ENCODE results near the gene ADAD2. TPM values are rescaled to one million over a fixed set of nuclear protein-coding genes. Genes with fewer than 3 reads are reported as not detected.
A peak's percentile ranks its signal among the peaks of the same experiment; 100 is the strongest.

Gene ADAD2
- total and polyA plus RNA-seq, 10 of the 15 experiments (the other 5 are each of a cell fraction or from before 2014, with no cell fraction given): 0.44 to 0.68 (median 0.51) TPM; not detected in 7

DNA sequence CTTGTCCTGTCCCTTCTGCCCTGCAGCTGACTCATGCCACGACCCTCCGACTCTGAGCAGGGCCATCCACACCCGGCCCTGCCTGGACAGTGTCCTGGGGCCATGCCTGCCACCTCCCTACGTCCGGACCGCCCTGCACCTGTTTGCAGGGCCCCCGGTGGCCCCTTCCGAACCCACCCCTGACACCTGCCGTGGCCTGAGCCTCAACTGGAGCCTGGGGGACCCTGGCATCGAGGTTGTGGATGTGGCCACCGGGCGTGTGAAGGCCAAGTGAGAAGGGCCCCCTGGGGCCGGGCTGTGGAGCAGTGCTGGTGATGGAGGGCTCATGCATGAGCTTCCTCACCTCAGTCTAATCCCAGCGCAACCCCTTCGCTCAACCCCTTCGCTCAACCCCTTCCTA is 5.1 kb downstream of the ADAD2 start (continued):
- TF ChIP-seq CHD1 (IDR thresholded peaks at IDR 0.05; ENCODE audit: low read depth, low read length) (no peak), MEF2A (IDR thresholded peaks at IDR 0.05; ENCODE audit: insufficient read depth, low read depth, low read length) (no peak), IKZF1 (conservative IDR thresholded peaks at IDR 0.05) (no peak)

DNA sequence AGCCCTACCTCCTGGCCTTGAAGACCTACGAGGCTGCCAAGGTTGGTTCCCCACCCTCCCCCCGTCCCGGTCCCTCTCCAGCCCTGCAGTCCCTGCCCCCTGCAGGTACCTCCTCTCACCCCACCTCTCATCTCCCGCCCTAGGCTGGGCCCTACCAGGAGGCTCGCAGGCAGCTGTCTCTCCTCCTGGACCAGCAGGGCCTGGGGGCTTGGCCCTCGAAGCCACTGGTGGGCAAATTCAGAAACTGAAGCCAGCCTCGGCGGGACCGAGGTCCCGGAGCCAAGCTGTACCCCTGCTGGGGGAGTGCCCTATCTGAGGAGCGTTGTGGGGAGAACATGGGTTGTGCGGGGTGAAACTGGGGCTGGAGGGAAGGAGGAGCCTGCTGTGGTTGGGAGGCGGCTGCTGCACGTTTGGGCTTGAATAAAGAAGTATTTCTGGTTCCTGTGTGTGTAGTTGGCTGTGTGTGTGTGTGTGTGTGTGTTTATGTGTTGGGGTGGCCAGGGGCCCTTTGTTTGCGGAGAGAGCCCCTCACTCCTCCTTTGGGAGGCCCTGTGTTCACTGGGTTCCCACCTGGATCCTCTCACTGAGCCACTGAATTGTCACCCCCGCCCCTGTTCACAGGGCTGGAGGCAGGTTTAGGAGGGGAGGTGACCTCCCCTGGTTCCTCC is 5.9 kb downstream of the ADAD2 start:
- SMC1A ChIA-PET (ENCODE audit: uncharacterized antibody, unreplicated experiment): no interaction called here
- intact Hi-C loops (cut with micrococcal nuclease; ENCODE audit: unreplicated experiment): no loop called here
- TF ChIP-seq, protein P1, sequence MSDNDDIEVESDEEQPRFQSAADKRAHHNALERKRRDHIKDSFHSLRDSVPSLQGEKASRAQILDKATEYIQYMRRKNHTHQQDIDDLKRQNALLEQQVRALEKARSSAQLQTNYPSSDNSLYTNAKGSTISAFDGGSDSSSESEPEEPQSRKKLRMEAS (IDR thresholded peaks at IDR 0.05; ENCODE audit: low read depth, low read length): no peak
- TF ChIP-seq BHLHE40 (IDR thresholded peaks at IDR 0.05; ENCODE audit: borderline replicate concordance in 1 of 2, low read depth in 2 of 2, low read length in 1 of 2) (0 out of 4 replicates have a peak, but pooled peaks of 1 of the 2 experiments have one; percentile 12), CHD4 (IDR thresholded peaks at IDR 0.05) (no peak)

More for the DNA sequence above, 5.9 kb downstream of the ADAD2 start:
- ChIA-PET RAD21 (ENCODE audit: unreplicated experiment) (no interaction called here), POLR2A (no interaction called here), CTCF (no interaction called here)
- no TSS peak for BruUV-seq (replicated peaks)
- no peaks in the 10 kb centered on the region for H3K9me3 ChIP-seq (replicated peaks; ENCODE audit: control insufficient read depth, insufficient read depth, low read length)
- in situ Hi-C loops (cut with MboI): no loop called here
- no peaks in the 10 kb centered on the region for H3K36me3 ChIP-seq (ENCODE audit: control insufficient read depth in 2 of 2, insufficient read depth in 2 of 2, low read length in 1 of 2)
- no peaks in the 10 kb centered on the region for H3K79me2 ChIP-seq (ENCODE audit: control insufficient read depth, insufficient read depth, low read length)
- 0 out of 4 replicates have a peak, but pooled peaks cover 0 to 2% of the 10 kb centered on the region in 2 experiments for H3K27me3 ChIP-seq (replicated peaks in 1 of 2; ENCODE audit: control insufficient read depth in 2 of 2, insufficient read depth in 2 of 2, low read length in 1 of 2)
- DNase-seq (ENCODE audit: low read depth, low spot score) (no peak), ATAC-seq (peak; percentile 41), FAIRE-seq (no peak)
- H3K4me2 ChIP-seq (ENCODE audit: control insufficient read depth, insufficient read depth): no peak overlapping the region
- 26% methylated on average over 12 of the region's 16 CpGs for WGBS (ENCODE audit: insufficient coverage, insufficient replicate concordance, low lambda C conversion rate, missing lambda C conversion rate)
- no peak overlapping the region for H2AFZ ChIP-seq (ENCODE audit: control insufficient read depth, low read depth, low read length)
- H3K27ac ChIP-seq (ENCODE audit: control insufficient read depth, insufficient read depth): no peak overlapping the region
- H3K9ac ChIP-seq (ENCODE audit: control insufficient read depth, insufficient read depth, low read length): no peak overlapping the region
- H4K20me1 ChIP-seq (ENCODE audit: control insufficient read depth, insufficient read depth): no peaks in the 10 kb centered on the region
- H3K4me1 ChIP-seq (ENCODE audit: control insufficient read depth, insufficient read depth, low read length): no peaks in the 10 kb centered on the region
- no peak overlapping the region for H3K4me3 ChIP-seq

Measured in GM12878 (cell line).